ELR (cell line): ENCODE data around the gene PTGIS.
A peak's percentile ranks its signal among the peaks of the same experiment; 100 is the strongest.

Experiments used
- DNase-seq: peaks from one replicate; pipeline ENCODE4 v3.0.0-alpha.2; 2015; ENCODE audit warnings: low read depth

The PTGIS gene

GRCh38 chr20:49560186-49560585 is 7.8 kb downstream of the PTGIS start:
- DNase-seq: no peak

GRCh38 chr20:49559411-49560081 is 8.4 kb downstream of the PTGIS start:
- no peak for DNase-seq

GRCh38 chr20:49558826-49559225 is 9.1 kb downstream of the PTGIS start:
- DNase-seq: no peak

DNA sequence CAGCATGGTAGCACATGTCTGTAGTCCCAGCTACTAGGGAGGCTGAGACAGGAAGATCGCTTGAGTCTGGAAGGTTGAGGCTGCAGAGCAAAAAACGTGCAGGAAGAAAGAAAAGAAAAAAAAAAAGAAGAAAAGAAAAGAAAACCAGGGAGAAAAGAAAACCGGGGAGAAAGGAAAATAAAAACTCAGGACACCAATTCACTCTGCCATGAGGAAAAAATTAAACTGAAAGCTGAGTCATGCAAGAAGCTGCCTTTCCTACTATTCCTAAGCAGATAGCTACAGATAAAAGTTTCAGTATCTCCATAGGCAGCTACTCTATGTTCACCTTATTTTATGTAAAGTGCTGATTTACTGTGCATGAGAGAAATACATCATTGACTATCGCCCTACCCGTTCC is 10.5 kb downstream of the PTGIS start:
- DNase-seq: peak; percentile 33

- DNase-seq: no peak
Observed at GRCh38 chr20:49556621-49557020, 11.3 kb downstream of the PTGIS start.

DNA sequence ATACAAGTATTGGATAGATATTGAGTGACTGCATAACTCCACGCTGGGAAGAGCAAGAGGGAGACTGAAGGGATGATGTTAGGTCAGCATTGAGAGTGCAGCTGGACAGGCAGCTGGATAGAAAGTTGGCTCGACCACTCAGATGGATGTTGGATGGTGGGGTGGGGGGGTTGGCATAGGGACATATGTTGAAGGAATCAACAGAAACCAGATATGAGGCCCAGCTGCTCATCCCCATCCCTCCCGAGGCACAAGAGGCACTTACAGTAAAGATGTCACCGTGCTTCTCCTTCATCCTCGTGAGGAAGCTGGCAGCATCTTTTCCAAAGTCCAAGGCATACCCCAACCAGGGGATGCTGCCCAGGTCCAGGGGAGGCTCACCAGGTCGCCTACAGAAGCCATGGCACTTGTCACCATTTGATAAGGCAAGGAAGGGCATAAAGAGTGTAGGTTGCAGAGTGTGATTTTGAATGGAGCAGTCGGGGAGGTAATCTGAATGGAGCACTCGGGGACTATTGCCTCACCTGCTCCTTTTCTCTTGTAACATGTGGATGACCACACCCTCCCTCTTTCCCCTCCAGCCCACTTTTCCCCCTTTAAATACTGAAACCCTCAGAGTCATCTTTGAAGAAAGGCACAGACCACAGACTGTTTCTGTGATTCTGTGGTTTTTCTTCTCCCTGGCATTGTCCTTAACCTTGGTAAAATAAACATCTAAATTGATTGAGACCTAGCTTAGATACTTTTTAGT is 18.0 kb downstream of the PTGIS start:
- DNase-seq: no peak

- no peak for DNase-seq
Observed at GRCh38 chr20:49548371-49548947, 19.5 kb downstream of the PTGIS start.

DNA sequence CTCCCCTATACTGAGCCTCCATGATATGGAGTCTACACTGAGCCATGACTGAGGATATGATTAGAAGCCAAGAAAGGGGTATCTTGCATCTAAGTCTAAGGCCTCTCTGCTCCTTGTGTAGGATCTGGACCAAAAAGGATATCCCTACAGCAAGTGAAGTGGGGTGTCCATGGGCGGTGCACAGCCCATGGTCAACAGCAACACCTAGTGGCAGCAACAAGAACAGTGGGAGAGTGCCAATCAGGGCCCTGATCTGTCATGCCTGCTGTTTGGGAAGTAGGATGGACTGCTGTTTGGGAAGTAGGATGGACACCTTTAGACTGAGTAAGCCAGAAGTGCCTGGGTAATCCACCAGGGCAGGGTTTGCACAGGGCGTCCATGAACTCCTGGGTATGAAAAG is 22.4 kb downstream of the PTGIS start:
- peak; percentile 22 for DNase-seq

GRCh38 chr20:49544535-49544934 is 23.4 kb downstream of the PTGIS start:
- DNase-seq: no peak

DNA sequence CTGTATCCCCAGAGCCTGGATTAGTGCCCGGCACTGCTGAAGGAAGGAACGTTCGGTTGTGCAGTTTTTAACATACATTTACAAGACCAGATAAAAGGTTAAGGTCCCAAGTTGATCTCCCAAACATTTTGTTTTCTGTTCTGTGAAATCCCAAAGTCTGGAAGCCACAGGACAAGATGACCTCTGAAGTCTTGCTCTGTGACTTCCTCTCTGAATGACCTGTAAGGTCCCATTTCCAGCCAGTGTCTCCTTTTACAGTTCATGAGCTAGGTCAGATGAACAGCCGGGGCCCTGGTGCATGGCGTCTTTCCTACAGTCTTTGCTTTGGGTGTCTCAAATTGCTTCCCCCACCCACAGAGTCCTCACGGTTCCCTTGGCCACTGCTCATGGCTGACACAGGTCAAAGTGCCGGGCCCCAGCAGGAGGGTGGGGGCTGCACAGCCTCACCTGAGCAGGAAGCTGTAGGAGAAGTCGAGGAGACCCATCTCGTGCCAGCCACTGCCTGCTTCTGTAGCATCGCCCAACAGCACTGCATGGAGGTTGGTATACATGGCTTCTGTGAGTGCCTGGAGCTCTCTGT is 24.0 kb downstream of the PTGIS start:
- DNase-seq: no peak

GRCh38 chr20:49543071-49543857 is 24.7 kb downstream of the PTGIS start:
- no peak for DNase-seq

- no peak for DNase-seq
Observed at GRCh38 chr20:49542514-49542991, 25.4 kb downstream of the PTGIS start.

DNA sequence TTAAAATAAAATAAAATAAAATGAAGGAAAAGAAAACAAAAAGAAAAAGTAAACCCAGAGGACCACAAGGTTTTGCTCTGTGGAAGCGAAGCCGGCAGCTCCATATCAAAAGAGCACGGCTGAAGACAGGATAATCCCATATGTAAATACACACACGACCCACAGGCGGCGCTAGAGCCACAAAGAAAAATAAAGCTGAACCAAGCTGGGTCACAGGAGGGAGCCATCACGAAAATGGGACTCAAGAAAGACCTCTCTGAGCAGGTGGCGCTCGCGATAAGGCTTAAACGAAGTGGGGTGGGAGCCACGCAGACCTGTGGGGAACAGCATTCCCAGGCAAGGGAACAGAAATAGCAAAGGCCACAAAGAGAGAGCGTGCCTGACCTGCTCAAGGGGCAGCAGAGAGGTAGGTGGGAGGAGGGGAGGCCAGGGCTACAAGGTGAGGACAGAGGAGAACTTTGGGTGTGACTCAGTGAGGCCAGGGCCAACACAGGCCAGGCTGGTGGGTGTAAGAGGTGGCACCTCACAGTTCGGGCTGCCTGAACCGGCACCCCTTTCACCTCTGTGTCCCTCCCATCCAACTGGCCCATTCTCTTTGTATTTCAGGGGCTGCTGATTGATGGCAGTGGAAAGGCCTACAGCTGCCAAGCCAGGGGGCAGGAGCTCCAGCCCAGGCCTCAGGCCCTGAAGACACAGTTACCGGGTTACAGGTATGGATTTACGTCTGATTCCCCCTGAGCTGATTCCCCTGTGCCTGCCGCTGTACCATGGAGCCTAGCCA is 26.0 kb downstream of the PTGIS start:
- peak; percentile 87 for DNase-seq

GRCh38 chr20:49540687-49541435 is 27.1 kb downstream of the PTGIS start:
- no peak for DNase-seq

DNA sequence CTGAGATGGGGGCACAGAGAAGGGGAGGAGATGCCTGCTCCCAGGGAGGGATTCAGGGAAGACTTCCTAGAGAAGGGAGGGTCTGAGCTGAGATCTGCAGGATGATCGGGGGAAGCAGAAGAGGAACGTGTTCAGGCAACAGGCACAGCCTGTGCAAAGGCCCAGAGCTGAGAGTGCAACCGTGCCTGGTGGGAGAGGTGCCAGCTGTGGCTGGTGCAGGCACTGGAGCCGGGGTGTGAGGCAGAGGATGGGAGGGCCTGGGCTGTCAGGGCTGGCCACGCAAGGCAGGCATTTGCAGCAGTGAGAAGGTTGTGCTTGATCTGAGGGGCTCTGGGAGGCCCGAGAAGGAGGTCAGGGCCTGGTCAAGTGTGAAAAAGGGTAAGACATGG is 27.7 kb downstream of the PTGIS start:
- DNase-seq: no peak

- DNase-seq: no peak
Observed at GRCh38 chr20:49539481-49540231, 28.3 kb downstream of the PTGIS start.

DNA sequence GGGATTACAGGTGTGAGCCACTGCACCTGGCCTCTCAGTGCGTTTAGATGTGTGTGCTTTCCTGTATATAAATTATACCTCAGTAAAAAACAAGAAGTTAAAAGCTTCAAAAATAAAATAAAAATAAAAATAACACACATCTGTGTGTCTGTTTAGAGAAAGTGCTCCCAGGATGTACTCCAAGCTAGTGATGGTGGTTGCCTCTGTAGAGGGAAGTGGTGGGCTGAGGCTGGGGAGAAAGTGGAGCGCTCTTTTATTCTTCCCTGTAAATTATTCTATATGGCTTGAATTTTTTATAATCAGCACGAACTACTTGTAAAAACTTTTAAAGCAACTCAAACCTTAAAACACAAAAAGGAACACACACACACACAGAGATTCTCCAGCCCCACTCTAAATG is 29.0 kb downstream of the PTGIS start:
- DNase-seq: no peak

DNA sequence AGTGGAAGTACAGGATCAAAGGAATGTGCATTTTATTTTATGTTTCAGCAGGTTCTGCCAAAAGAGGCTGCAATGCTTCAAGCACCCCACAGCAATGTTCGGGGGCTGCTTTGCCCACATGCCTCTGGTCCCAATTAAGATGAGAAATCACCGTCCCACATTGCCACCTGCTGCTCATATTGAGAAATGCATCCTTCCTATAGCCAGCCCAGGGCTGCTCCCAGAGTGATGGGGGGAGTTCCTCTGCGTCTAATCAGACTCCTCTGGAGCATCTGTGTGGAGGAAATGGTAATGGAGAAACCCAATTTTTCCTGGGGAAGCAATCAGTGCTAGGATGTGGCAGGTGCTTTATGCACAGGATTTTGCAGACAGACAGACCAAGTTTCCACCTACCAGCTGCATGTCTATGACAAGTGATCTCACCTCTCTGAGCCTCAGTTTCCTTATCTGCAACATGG is 33.7 kb downstream of the PTGIS start:
- DNase-seq: peak; percentile 79

GRCh38 chr20:49532285-49532946 is 35.5 kb downstream of the PTGIS start:
- DNase-seq: no peak
